Measurements from ENCODE around the gene DDX39A. TPM values are rescaled to one million over a fixed set of nuclear protein-coding genes. Genes with fewer than 3 reads are reported as not detected.
A peak's percentile ranks its signal among the peaks of the same experiment; 100 is the strongest.
"Not testable (repeated sequence)": the region's sequence is repeated elsewhere in the genome, so short reads cannot be mapped to it uniquely, and the experiment has no call there.

The DDX39A gene
- 29.8 TPM for total RNA-seq

DNA sequence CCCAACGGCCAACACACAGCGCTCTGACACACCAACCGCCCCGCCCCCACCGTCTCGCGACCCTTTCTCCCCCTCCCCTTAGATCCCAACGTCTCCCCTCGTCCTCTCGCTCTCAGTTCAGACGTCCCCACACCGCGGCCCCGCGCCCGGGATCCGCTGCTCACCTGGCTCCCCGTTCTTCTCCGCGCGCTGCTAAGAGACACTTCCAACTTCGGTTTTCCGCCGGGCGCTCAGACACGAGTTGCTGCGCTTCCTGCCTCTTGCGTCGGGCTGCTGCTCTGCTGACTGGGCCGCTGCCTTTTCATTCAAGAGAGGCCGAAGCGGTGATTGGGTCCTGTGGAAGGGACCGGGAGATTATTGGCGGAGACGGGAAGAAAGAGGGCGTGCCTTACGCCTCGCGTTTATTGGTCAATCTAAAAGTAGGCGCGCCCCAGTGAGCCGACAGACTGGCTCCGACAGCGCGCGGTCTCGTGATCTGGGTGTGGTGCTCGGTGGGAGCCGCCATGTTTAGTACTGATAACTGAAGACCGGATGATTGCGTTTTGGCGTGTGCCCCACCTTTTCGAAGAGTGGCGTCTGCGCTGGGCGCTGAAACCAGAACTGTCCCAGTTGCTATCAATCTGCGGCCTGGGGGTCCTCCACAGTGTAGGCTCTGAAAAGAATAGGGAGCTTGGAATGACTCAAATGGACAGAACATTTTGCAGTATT, at the start of gene DDX39A:
DDX39A (minus strand) TSS at position 236 of the 708 bp plus-strand sequence. CDS start 6,121 bp downstream, outside the sequence.
- peak; percentile 95 to 98 for DNase-seq (ENCODE audit: low spot score in 2 of 2)
- FAIRE-seq = peak; percentile 73

DNA sequence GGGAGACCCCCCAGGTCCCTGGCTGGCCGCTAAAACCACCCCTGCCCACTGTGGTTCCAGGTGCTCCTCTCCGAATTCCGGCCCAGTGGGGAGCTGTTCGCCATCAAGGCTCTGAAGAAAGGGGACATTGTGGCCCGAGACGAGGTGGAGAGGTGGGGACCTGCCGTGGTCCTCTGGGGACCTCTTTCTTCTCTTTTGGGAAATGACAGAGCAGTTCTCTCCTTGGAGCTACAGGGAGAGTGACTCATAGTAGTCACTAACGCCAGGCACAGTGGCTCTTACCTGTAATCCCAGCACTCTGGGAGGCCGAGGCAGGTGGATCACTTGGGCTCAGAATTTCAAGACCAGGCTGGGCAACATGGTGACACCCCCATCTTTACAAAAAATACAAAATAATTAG, 48.7 kb upstream of the DDX39A start:
- FAIRE-seq (no peak), DNase-seq (ENCODE audit: low spot score in 2 of 2) (no peak)

- DNase-seq (ENCODE audit: low spot score in 2 of 2) = no peak
- no peak for FAIRE-seq
Measured at GRCh38 chr19:14467391-14467790, 48.2 kb upstream of the DDX39A start.

GRCh38 chr19:14463747-14464146, 44.6 kb upstream of the DDX39A start:
- no peak for DNase-seq (ENCODE audit: low spot score in 2 of 2)

GRCh38 chr19:14462401-14462800, 43.3 kb upstream of the DDX39A start:
- FAIRE-seq; DNase-seq (ENCODE audit: low spot score in 2 of 2): not testable (repeated sequence)

More at GRCh38 chr19:14463747-14464146, 44.6 kb upstream of the DDX39A start:
- FAIRE-seq = no peak

GRCh38 chr19:14460935-14461334, 41.8 kb upstream of the DDX39A start:
- no peak for FAIRE-seq
- DNase-seq (ENCODE audit: low spot score in 2 of 2) = no peak

DNA sequence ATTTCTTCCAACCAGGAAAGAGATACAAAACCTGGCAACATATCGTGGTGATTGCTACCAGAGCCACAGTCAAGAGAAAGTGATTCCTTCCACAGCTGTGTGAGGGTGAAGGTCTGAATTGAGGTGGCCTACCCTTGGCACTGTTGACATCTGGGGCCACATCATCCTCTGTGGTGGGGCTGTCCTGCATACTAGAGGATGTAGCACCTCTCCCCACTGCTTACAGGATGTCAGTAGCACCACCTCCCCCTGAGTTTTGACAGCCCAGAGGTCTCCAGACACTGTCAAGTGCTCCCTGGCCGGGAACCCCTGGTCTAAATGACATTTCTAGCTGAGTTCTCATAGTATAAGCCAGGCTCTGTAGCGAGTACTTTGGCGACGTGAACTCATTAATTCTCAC, 40.6 kb upstream of the DDX39A start:
- FAIRE-seq (no peak), DNase-seq (ENCODE audit: low spot score in 2 of 2) (no peak)

DNA sequence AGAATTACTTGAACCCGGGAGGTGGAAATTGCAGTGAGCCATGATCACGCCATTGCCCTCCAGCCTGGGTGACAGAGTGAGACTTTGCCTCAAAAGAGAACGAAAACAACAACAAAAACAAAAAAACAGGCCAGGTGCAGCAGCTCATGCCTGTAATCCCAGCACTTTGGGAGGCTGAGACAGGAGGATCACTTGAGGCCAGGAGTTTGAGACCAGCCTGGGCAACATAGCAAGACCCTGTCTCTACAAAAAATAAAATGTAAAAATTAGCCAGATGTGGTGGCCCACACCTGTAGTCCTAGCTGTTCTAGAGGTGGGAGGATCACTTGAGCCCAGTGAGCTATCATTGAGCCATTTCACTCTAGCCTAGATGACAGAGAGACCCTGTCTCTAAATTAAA, 33.2 kb upstream of the DDX39A start:
- not testable (repeated sequence) for DNase-seq (ENCODE audit: low spot score in 2 of 2); FAIRE-seq

DNA sequence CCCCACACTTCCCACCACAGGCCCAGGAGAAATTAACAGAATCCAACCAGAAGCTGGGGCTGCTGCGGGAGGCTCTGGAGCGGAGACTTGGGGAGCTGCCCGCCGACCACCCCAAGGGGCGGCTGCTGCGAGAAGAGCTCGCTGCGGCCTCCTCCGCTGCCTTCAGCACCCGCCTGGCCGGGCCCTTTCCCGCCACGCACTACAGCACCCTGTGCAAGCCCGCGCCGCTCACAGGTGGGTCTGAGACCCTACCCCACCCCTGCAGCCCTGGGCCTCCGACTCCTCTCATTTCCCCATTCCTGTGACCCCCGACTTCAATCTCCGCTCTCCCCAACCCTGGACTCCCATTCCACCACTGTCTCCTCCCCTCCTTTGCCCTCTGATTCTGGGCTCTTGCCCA, 31.7 kb upstream of the DDX39A start:
- DNase-seq (ENCODE audit: low spot score in 2 of 2) (no peak), FAIRE-seq (no peak)

DNA sequence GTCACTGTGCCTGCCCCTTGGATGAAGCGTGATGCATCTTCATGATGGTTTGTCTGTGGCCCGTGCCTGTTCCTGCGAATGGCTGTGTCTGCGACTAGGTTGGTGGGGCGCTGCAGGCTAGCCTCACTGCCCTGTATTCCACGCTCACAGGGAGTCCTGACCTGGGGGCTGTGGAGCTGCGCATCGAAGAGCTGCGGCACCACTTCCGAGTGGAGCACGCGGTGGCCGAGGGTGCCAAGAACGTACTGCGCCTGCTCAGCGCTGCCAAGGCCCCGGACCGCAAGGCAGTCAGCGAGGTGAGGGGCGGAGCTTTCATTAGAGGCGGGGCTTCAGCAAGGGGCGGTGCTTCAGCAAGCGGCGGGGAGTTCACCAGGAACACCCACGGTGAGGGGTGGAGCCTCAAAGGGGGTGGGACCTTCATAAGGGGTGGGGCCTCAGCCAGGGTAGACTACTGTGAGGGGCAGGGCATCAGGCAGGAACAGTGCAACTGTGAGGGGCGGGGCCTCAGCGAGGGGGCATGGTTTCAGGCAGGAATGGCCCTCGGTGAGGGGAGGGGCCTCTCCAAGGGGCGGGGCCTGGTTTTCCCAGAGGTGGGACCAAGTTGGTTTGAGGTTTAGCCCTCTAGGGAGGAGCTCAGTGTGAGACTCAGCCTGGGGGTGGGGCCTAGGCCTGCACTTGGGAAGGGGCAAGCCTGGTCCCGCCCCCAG, 31.2 kb upstream of the DDX39A start:
- FAIRE-seq (no peak), DNase-seq (ENCODE audit: low spot score in 2 of 2) (no peak)

DNA sequence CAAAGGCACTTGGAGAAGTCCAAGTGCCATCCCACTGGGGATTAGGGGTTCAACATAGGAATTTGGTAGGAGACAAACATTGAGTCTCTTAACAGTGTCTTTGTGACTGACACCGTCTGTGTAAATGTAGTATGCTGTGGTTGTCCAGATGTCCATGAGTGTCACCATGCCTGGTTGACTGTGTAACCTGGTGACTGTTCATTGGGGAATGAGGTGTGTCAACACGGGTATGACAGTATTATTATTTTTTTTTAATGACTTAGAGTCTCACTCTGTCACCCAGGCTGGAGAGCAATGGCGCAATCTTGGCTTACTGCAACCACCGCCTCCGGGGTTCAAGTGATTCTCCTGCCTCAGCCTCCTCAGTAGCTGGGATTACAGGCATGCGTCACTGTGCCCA, 30.2 kb upstream of the DDX39A start:
- no peak for FAIRE-seq
- DNase-seq (ENCODE audit: low spot score in 2 of 2) = no peak

DNA sequence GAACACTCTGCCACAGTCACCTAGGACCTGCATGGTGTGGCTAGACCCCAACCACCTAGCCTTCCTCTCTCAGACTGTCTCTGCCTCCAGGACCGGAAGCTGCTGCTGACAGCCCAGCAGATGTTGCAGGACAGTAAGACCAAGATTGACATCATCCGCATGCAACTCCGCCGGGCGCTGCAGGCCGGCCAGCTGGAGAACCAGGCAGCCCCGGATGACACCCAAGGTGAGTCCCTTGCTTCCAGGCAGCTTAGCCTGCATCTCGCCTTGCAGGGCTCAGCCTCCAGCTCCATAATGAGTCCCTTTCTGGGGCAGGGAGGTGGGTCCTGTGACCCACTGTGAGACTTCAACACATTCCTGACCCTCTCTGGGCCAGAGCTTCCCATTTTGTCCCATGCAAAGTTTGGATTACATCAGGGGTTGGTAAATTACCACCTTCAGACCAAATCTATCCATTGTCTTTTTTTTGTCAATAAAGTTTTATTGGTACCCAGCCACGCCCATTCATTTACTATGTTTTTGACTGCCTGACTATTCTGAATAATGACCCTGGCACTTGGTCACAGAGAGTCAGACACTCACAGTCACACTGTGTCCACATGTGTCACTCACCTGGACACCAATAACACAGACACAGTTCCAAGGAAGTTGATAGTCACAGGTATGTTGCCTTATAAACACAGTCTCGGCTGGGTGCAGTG, 27.3 kb upstream of the DDX39A start:
- no peak for FAIRE-seq
- DNase-seq (ENCODE audit: low spot score in 2 of 2) = no peak

GRCh38 chr19:14443632-14444216, 24.6 kb upstream of the DDX39A start:
- DNase-seq (ENCODE audit: low spot score in 2 of 2) (no peak), FAIRE-seq (no peak)

DNA sequence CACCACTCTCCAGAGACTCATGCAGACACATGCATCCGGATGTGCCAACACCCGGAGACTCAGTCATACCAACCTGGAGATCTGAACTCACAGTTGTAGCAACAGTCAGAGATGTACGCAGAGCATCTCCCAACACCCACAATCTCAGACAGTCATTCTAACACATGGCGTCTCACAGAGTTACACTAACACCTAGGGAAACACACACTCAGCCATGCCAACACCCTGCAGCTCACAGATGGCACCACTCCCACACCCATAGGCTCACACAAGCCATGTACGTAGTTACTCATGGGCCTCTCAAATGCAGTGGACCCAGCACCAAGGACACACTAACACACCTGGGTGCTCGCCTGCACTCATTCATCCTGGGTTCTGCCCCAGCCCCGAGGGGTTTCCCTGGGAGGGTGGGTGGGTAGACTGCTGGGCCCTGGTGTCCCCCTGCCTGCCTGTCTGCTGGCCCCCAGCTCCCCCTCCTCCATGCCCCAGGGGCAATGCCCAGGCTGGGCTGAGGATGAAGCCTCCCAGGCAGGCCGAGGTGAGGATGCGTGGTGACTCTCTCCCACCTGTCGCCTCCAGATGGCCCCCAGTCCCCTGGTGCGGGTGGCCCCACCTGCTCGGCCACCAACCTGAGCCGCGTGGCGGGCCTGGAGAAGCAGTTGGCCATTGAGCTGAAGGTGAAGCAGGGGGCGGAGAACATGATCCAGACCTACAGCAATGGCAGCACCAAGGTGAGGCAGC, 23.9 kb upstream of the DDX39A start:
- no peak for FAIRE-seq
- DNase-seq (ENCODE audit: low spot score in 2 of 2) = no peak

- FAIRE-seq = no peak
- no peak for DNase-seq (ENCODE audit: low spot score in 2 of 2)
Measured at GRCh38 chr19:14441041-14441938, 22.1 kb upstream of the DDX39A start.

DNA sequence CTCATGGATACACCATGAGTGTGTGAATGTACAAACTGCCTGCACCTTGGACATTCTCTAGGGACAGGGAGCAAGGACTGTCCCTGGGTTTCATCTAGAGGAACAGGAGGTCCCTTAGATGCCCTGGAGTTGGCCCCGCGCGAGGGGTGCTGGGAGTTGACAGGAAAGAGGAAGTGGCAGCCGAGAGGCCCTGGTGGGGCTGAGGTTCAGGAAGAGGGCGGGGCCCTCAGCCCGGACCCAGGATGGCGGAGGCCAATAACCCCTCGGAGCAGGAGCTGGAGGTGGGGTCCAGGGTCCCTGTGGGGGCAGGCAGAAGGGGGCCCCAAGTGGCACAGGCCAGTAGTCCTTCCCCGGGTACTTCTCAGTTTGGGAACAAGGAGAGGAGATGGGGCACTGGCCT, 20.9 kb upstream of the DDX39A start:
- FAIRE-seq = no peak
- DNase-seq (ENCODE audit: low spot score in 2 of 2) = peak in 1 of 2 donors; percentile 41

DNA sequence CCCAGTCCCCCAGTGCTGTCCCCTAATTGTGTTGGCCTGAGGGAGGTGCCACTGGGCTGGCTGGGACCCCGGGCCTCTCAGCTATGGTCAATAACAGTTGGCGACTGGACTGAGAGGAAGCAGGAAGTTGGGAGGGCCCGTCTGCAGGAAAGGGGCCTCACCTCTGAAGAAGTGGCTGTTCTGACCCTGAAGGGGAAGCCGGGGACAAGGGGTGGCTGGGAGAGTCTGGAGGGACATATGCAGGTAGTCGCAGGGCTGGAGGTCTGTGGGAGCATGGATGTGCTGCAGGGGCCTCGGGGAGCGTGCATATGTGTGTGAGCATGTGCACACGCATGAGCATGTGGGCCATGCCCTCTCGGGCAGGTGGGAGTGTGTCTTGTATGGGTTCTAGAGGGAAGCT, 19.9 kb upstream of the DDX39A start:
- FAIRE-seq (no peak), DNase-seq (ENCODE audit: low spot score in 2 of 2) (no peak)

DNA sequence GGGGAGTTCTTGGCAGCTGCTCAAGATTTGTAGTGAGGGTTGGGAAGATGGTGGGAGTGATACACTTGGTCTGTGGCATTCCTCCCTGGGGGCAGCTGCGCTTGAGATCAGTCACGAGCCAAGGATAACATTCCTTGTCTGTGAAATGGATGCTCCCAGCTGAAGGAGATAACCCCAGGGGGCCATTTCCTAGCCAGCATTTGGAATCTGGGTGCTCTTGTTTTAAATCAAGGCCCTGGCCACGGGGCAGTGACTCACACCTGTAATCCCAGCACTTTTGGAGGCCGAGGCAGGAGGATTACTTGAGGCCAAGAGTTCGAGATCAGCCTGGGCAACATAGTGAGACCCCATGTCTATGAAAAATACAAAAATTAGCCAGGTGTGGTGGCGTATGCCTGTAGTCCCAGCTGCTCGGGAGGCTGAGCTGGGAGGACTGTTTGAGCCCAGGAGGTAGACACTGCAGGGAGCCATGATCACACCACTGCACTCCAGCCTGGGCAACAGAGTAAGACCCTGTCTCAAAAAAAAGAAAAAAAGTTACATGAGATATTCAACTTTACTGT, 18.5 kb upstream of the DDX39A start:
- DNase-seq (ENCODE audit: low spot score in 2 of 2) (no peak), FAIRE-seq (no peak)

Data from frontal cortex (tissue), 4 donors.